ENCODE data around the gene TRMT1.

DNA sequence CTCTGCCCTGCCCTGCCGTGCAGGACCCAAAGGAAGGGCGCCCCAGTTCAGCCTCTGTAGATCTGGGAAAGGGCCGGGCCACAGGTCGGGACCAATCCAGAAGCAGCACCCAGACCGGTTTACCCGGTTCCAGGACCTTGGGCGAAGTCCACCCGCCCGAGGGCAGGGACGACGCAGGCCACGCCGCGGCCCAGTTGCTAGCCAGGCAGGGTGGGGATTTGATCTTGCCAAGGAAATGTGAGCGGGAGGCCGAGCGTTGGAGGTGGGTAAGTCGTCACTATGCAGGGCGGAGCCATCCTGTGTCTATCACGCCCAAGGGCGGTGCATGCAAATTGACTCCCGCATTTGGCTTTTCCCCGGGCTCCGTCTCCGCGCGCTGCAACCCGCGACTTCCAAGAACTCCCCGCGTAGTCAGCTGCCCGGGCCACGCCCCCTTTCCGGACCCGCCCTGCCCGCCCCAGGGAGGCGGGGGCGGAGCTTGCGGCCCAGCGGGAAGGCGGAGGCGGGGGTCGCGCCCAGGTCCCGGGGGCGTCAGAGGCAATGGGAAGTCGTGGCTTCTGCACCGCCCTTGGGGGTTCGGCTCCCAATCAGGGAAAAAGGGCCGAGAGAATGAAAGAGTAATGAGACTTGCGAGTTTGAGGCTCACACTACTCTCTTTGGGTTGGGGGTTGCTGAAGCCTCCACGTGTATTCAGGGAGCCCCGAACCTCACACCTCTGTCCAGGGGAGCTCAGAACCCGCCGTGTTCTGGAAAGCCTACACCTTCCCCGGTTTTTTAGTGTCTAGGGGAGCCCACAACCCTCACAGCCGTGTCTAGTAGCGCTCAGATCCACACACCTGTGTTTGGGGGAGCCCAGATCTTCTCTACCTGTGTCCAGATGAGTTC lies 46.4 kb upstream of the TRMT1 start:
- TF ChIP-seq, protein P1, sequence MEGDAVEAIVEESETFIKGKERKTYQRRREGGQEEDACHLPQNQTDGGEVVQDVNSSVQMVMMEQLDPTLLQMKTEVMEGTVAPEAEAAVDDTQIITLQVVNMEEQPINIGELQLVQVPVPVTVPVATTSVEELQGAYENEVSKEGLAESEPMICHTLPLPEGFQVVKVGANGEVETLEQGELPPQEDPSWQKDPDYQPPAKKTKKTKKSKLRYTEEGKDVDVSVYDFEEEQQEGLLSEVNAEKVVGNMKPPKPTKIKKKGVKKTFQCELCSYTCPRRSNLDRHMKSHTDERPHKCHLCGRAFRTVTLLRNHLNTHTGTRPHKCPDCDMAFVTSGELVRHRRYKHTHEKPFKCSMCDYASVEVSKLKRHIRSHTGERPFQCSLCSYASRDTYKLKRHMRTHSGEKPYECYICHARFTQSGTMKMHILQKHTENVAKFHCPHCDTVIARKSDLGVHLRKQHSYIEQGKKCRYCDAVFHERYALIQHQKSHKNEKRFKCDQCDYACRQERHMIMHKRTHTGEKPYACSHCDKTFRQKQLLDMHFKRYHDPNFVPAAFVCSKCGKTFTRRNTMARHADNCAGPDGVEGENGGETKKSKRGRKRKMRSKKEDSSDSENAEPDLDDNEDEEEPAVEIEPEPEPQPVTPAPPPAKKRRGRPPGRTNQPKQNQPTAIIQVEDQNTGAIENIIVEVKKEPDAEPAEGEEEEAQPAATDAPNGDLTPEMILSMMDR (IDR thresholded peaks at IDR 0.05) = no peak
- TF ChIP-seq EZH2 (IDR thresholded peaks at IDR 0.05; ENCODE audit: borderline replicate concordance, insufficient read depth, low read depth, low read length, poor library complexity, severe bottlenecking) = no peak

Measured in B cell (primary cell).